ENCODE data around the gene FLRT3.

Gene FLRT3

DNA sequence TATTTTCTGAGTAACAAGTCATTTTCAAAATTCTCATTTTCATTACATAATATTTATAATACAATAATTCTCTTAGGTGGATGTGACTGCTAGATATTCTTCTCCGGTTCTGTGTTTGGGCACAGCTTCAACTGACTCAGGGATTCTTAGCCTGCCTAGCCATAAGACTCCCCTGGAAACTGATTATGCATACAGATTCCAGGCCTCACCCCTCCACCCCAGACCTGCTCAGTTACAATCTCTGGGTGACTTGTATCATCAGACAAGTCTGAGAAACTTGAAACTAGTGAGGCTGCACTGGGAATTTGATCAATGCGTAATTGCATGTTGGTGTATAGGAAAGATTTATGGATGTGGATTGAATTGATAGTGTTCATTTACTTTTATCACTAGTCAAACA, 25.4 kb downstream of the FLRT3 start:
- Histone ChIP-seq H3K4me3 (ENCODE audit: low read length) (no peak overlapping the region), H3K9me3 (ENCODE audit: control insufficient read depth, low read length) (no peaks in the 10 kb centered on the region), H3K27me3 (ENCODE audit: control insufficient read depth, insufficient read depth, low read length) (no peaks in the 10 kb centered on the region), H3K9ac (ENCODE audit: low read length) (no peak overlapping the region), H3K36me3 (ENCODE audit: control insufficient read depth, insufficient read depth, low read length) (no peaks in the 10 kb centered on the region), H3K4me1 (ENCODE audit: control insufficient read depth, insufficient read depth, low read length) (no peaks in the 10 kb centered on the region)

DNA sequence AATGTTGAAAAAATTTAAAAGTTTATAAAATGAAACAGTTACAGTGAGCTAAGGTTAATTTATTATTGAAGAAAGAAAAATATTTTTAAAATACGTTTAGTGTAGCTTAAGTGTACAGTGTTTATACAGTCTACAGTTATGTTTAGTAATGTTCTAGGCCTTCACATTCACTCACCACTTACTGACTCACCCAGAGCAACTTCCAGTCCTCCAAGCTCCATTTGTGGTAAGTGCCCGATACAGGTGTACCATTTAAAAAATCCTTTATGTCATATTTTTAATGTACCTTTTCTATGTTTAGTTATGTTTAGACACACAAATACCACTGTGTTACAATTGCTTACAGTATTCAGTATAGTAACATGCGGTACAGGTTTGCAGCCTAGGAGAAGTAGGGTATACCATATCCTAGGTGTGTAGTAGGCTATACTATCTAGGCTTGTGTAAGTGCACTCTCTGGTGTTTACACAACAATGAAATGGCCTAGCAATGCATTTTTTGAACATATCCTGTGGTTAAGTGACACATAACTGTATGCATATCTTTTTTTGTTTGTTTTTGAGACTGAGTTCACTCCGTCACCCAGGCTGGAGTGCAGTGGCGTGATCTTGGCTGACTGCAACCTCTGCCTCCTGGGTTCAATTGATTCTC, 26.3 kb downstream of the FLRT3 start:
- Histone ChIP-seq H3K4me3 (ENCODE audit: low read length) (no peak overlapping the region), H3K4me1 (ENCODE audit: control insufficient read depth, insufficient read depth, low read length) (no peaks in the 10 kb centered on the region), H3K9ac (ENCODE audit: low read length) (no peak overlapping the region), H3K27me3 (ENCODE audit: control insufficient read depth, insufficient read depth, low read length) (no peaks in the 10 kb centered on the region), H3K36me3 (ENCODE audit: control insufficient read depth, insufficient read depth, low read length) (no peaks in the 10 kb centered on the region), H3K9me3 (ENCODE audit: control insufficient read depth, low read length) (no peaks in the 10 kb centered on the region)

DNA sequence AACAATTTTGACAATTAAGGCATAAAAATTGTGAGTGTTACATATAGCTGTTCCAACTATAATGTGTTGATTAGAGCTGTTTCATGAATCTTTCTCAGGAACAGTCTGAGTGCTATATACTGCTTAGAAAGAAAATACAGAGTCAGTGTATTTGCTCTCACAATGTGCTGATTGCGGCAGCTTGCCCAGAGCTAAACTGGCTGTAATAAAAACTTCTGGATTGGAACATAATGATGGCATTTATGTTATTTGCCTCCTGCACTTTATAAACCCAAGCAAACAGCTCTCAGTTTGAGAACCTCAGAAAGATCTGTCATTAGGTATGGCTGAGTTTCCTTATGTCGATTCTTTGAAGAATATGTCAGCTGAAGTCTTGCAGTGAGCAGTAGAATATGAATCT, 29.5 kb downstream of the FLRT3 start:
- Histone ChIP-seq H3K4me3 (ENCODE audit: low read length) (no peak overlapping the region), H3K9ac (ENCODE audit: low read length) (no peak overlapping the region), H3K4me1 (ENCODE audit: control insufficient read depth, insufficient read depth, low read length) (no peaks in the 10 kb centered on the region), H3K27me3 (ENCODE audit: control insufficient read depth, insufficient read depth, low read length) (no peaks in the 10 kb centered on the region), H3K36me3 (ENCODE audit: control insufficient read depth, insufficient read depth, low read length) (no peaks in the 10 kb centered on the region), H3K9me3 (ENCODE audit: control insufficient read depth, low read length) (no peaks in the 10 kb centered on the region)

- H3K9ac ChIP-seq (ENCODE audit: low read length) = no peak overlapping the region
- no peak overlapping the region for H3K4me3 ChIP-seq (ENCODE audit: low read length)
- H3K9me3 ChIP-seq (ENCODE audit: control insufficient read depth, low read length) = no peaks in the 10 kb centered on the region
Observed at GRCh38 chr20:14304472-14304871, 32.9 kb downstream of the FLRT3 start.

DNA sequence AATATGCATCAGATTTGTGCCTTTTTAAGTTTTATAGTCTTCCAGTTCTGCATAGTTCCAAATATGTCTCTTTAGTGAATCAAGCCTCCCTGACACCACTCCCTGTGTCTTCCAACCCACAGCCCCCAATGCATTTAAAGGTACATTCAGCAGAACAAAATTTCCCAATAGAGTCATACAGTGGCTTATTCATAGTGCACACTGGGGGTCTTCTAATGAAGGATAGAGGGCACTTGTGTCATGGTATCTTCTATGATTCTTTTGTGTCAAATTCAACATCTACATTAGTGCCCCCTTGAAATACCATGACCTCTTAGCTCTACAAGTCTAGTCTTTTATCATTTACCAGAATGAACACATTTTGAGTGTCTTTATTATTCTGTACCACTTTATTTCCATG, 33.8 kb downstream of the FLRT3 start:
- Histone ChIP-seq H3K36me3 (ENCODE audit: control insufficient read depth, insufficient read depth, low read length) (no peaks in the 10 kb centered on the region), H3K9me3 (ENCODE audit: control insufficient read depth, low read length) (no peaks in the 10 kb centered on the region), H3K4me1 (ENCODE audit: control insufficient read depth, insufficient read depth, low read length) (no peaks in the 10 kb centered on the region), H3K9ac (ENCODE audit: low read length) (no peak overlapping the region), H3K4me3 (ENCODE audit: low read length) (no peak overlapping the region), H3K27me3 (ENCODE audit: control insufficient read depth, insufficient read depth, low read length) (no peaks in the 10 kb centered on the region)

More at GRCh38 chr20:14304472-14304871, 32.9 kb downstream of the FLRT3 start:
- no peaks in the 10 kb centered on the region for H3K27me3 ChIP-seq (ENCODE audit: control insufficient read depth, insufficient read depth, low read length)
- no peaks in the 10 kb centered on the region for H3K36me3 ChIP-seq (ENCODE audit: control insufficient read depth, insufficient read depth, low read length)
- no peaks in the 10 kb centered on the region for H3K4me1 ChIP-seq (ENCODE audit: control insufficient read depth, insufficient read depth, low read length)

GRCh38 chr20:14303106-14303505, 34.3 kb downstream of the FLRT3 start:
- Histone ChIP-seq H3K9ac (ENCODE audit: low read length) (no peak overlapping the region), H3K4me3 (ENCODE audit: low read length) (no peak overlapping the region), H3K4me1 (ENCODE audit: control insufficient read depth, insufficient read depth, low read length) (no peaks in the 10 kb centered on the region), H3K36me3 (ENCODE audit: control insufficient read depth, insufficient read depth, low read length) (no peaks in the 10 kb centered on the region), H3K27me3 (ENCODE audit: control insufficient read depth, insufficient read depth, low read length) (no peaks in the 10 kb centered on the region), H3K9me3 (ENCODE audit: control insufficient read depth, low read length) (no peaks in the 10 kb centered on the region)

- Histone ChIP-seq H3K36me3 (ENCODE audit: control insufficient read depth, insufficient read depth, low read length) (no peaks in the 10 kb centered on the region), H3K9me3 (ENCODE audit: control insufficient read depth, low read length) (no peaks in the 10 kb centered on the region)
Observed at GRCh38 chr20:14299831-14300230, 37.6 kb downstream of the FLRT3 start.

GRCh38 chr20:14295770-14296309, 41.6 kb downstream of the FLRT3 start:
- no peaks in the 10 kb centered on the region for H3K9me3 ChIP-seq (ENCODE audit: control insufficient read depth, low read length)
- H3K27me3 ChIP-seq (ENCODE audit: control insufficient read depth, insufficient read depth, low read length) = no peaks in the 10 kb centered on the region
- H3K36me3 ChIP-seq (ENCODE audit: control insufficient read depth, insufficient read depth, low read length) = no peaks in the 10 kb centered on the region
- no peaks in the 10 kb centered on the region for H3K4me1 ChIP-seq (ENCODE audit: control insufficient read depth, insufficient read depth, low read length)
- H3K9ac ChIP-seq (ENCODE audit: low read length) = no peak overlapping the region
- H3K4me3 ChIP-seq (ENCODE audit: low read length) = no peak overlapping the region

More at GRCh38 chr20:14299831-14300230, 37.6 kb downstream of the FLRT3 start:
- Histone ChIP-seq H3K27me3 (ENCODE audit: control insufficient read depth, insufficient read depth, low read length) (no peaks in the 10 kb centered on the region), H3K4me3 (ENCODE audit: low read length) (no peak overlapping the region), H3K9ac (ENCODE audit: low read length) (no peak overlapping the region), H3K4me1 (ENCODE audit: control insufficient read depth, insufficient read depth, low read length) (no peaks in the 10 kb centered on the region)

- no peak overlapping the region for H3K9ac ChIP-seq (ENCODE audit: low read length)
- no peaks in the 10 kb centered on the region for H3K27me3 ChIP-seq (ENCODE audit: control insufficient read depth, insufficient read depth, low read length)
- H3K4me3 ChIP-seq (ENCODE audit: low read length) = no peak overlapping the region
- no peaks in the 10 kb centered on the region for H3K9me3 ChIP-seq (ENCODE audit: control insufficient read depth, low read length)
- no peaks in the 10 kb centered on the region for H3K4me1 ChIP-seq (ENCODE audit: control insufficient read depth, insufficient read depth, low read length)
- no peaks in the 10 kb centered on the region for H3K36me3 ChIP-seq (ENCODE audit: control insufficient read depth, insufficient read depth, low read length)
Observed at GRCh38 chr20:14295238-14295637, 42.2 kb downstream of the FLRT3 start.

DNA sequence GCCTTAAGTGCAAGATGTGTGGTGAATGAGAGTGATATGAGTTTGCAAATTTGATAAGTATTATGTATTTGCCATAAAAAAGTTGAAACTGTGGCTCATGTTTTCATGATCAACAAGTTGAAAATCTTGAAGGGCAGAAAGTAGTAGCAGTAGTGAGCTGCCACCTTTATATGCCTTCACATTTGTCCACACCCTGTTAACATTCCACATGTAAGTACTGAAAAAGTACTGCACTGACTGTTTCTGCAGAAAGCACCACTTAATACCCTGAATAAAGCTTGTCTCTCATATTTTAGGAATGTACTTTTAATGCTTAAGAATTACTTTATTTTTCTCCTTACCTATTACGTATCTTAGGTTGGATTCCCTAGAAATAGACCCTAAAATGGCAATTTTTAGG, 45.9 kb downstream of the FLRT3 start:
- H3K4me3 ChIP-seq (ENCODE audit: low read length) = no peak overlapping the region
- H3K27me3 ChIP-seq (ENCODE audit: control insufficient read depth, insufficient read depth, low read length) = no peaks in the 10 kb centered on the region
- H3K9ac ChIP-seq (ENCODE audit: low read length) = no peak overlapping the region
- H3K9me3 ChIP-seq (ENCODE audit: control insufficient read depth, low read length) = no peaks in the 10 kb centered on the region
- no peaks in the 10 kb centered on the region for H3K4me1 ChIP-seq (ENCODE audit: control insufficient read depth, insufficient read depth, low read length)
- no peaks in the 10 kb centered on the region for H3K36me3 ChIP-seq (ENCODE audit: control insufficient read depth, insufficient read depth, low read length)

DNA sequence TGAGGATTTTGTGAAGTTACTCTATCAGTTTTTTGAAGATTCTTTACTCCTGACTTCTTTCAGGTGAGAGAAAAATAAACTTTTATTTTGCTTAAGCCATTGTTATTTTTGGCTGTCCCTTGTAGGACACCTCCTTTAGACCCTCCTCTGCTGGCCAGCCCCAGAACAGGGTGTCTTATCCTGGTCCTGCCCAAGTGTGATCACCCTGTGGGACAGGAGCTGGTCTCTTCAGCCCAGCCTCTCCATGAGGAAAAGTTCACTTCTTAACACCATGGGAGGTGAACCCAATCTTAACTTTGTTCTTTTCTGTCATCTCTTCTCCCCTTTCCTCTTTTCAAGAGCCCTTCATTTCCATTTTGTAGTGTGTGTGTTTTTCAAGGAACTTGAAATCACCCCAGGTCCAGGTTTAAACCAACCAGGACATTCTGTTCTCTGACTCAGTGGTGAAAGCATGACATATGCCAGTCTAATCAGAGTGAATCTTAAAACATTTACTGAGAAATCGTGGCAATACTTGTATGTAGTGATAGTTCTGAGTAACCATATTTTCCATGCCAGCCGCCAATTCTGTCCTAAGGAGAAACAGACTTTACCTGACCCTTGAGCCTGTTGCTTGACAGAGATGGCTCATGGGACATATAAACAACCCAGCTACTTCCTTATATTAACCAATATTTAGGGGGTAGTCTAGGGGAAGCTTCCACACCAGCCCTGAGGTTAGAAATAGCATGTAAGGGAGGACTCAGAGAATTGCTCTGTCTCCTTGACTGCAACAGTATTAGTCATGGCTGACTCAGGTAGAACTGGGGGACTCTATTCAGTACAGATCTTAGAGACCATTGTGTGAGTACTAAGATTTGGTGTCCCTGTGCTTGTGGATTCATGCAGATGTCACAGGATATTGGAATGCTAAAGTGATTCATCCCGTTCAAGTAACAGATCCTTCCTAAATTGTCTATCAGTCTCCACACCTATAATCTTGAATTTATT, 48.8 kb downstream of the FLRT3 start:
- no peaks in the 10 kb centered on the region for H3K36me3 ChIP-seq (ENCODE audit: control insufficient read depth, insufficient read depth, low read length)
- no peaks in the 10 kb centered on the region for H3K4me1 ChIP-seq (ENCODE audit: control insufficient read depth, insufficient read depth, low read length)
- H3K9me3 ChIP-seq (ENCODE audit: control insufficient read depth, low read length) = no peaks in the 10 kb centered on the region

DNA sequence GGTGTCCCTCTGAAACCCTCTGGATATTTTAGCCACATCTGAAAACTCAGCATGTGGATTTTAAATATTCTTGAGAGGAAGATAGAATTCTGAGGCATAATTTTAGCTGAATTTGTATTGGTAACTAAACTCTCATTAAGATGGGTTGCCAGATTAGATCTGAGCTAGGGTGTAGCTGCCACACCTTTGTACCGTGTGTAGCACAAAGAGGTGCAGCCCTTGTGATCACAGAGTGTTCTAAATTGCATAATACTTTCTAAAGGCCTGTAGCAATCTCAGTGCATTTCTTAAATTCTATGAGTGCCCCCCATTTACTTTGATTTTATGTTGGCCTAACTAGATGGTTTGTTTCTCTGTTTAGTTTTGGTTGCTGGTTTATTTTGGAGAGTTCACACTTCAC, 53.0 kb downstream of the FLRT3 start:
- Histone ChIP-seq H3K9me3 (ENCODE audit: control insufficient read depth, low read length) (no peaks in the 10 kb centered on the region), H3K4me3 (ENCODE audit: low read length) (no peak overlapping the region), H3K36me3 (ENCODE audit: control insufficient read depth, insufficient read depth, low read length) (no peaks in the 10 kb centered on the region), H3K27me3 (ENCODE audit: control insufficient read depth, insufficient read depth, low read length) (no peaks in the 10 kb centered on the region), H3K9ac (ENCODE audit: low read length) (no peak overlapping the region), H3K4me1 (ENCODE audit: control insufficient read depth, insufficient read depth, low read length) (no peaks in the 10 kb centered on the region)

More for the DNA sequence above, 48.8 kb downstream of the FLRT3 start:
- Histone ChIP-seq H3K9ac (ENCODE audit: low read length) (no peak overlapping the region), H3K4me3 (ENCODE audit: low read length) (no peak overlapping the region), H3K27me3 (ENCODE audit: control insufficient read depth, insufficient read depth, low read length) (no peaks in the 10 kb centered on the region)

Data from mucosa of stomach (tissue), 1 donor.